Breast epithelium (tissue), 4 donors: Measurements from ENCODE around the gene PUM1. TPM values are rescaled to one million over a fixed set of nuclear protein-coding genes. Genes with fewer than 3 reads are reported as not detected.

Source experiments
- DNase-seq, 2 donors: peaks; one replicate each; pipeline ENCODE4 v3.0.0-alpha.2; 2019; ENCODE audit warnings: low spot score in 2 of 2
- H3K27ac ChIP-seq, 2 donors: fragments of 200-600 bp; sonication (generic) in 1 of 2; one replicate each; pipeline ENCODE4 v1.5.1; 2016 to 2019; ENCODE audit warnings: mild to moderate bottlenecking in 1 of 2
- H3K27me3 ChIP-seq, 2 donors: fragments of 200-600 bp; sonication (generic) in 1 of 2; one replicate each; pipeline versions ENCODE4 v1.5.1 to v1.6.0; 2017 to 2019; ENCODE audit warnings: control low read depth in 1 of 2, mild to moderate bottlenecking in 1 of 2
- H3K36me3 ChIP-seq: fragments of 200-600 bp; one replicate; pipeline ENCODE4 v1.5.1; 2019
- H3K4me1 ChIP-seq, 2 donors: fragments of 200-600 bp; sonication (generic); one replicate each; pipeline ENCODE4 v1.5.1; 2016 to 2019; ENCODE audit warnings: control low read depth in 1 of 2
- H3K4me3 ChIP-seq, 3 donors: fragments of 200-600 bp; sonication (generic); 1 replicate in 2 of 3; 2 replicates in 1 of 3; pipeline ENCODE4 v1.5.1; 2016 to 2019; ENCODE audit warnings: mild to moderate bottlenecking in 3 of 3, moderate library complexity in 2 of 3
- H3K9me3 ChIP-seq, 2 donors: fragments of 200-600 bp; sonication (generic) in 1 of 2; one replicate each; pipeline ENCODE4 v1.5.1; 2016 to 2019; ENCODE audit warnings: control low read depth in 1 of 2
- CTCF ChIP-seq, 3 donors: fragments of 450-650 bp; IDR thresholded peaks; one replicate each; pipeline ENCODE4 v1.5.1; 2016 to 2017; ENCODE audit warnings: antibody characterized with exemption in 3 of 3, mild to moderate bottlenecking in 3 of 3, moderate library complexity in 3 of 3
- POLR2A ChIP-seq: fragments of 450-650 bp; IDR thresholded peaks from one replicate; pipeline ENCODE4 v1.6.1; 2016; ENCODE audit warnings: antibody characterized with exemption, mild to moderate bottlenecking, moderate library complexity
- POLR2AphosphoS5 ChIP-seq, 3 donors: sonication (generic); formaldehyde crosslinking; IDR thresholded peaks; one replicate each; pipeline ENCODE4 v1.6.1; 2017; ENCODE audit warnings: antibody characterized with exemption in 3 of 3
- intact Hi-C: fragments of 100-400 bp; cut with DNase I; formaldehyde crosslinking; loops from one replicate; pipeline ENCODE4 v1.15.1; 2023; ENCODE audit warnings: low total_unique reads
- total RNA-seq, 3 donors: library from RNA; depleted of rRNA; stranded (reverse); fragments of >200 nt; gene quantifications; one replicate each; pipeline ENCODE4 v1.1.0, GENCODE V29; 2016

The PUM1 gene
- total RNA-seq, 3 donors from 2014 or later: 93.8 to 149 (median 116) TPM

DNA sequence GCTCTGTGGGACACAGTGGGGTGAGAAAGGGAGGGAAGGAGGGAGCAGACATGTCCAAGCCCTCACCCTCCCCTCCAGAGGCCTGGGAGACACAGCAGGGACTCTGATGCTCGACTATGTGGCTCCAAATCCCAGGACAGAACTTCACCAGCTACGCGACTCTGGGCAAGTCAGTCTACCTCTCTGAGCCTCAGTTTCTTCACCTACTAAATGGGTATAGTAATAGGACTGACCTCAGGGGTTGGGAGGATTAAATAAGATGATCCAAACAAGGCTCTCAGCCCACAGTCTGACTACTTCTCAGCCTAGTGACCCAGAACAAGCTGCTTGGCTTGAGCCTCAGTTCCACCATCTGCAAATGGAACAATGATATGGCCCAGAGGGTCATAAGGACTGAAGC lies 176.5 kb downstream of the PUM1 start:
- no peaks in the 10 kb centered on the region for H3K27me3 ChIP-seq
- H3K4me1 ChIP-seq: peaks cover 22 to 29% of the 10 kb centered on the region in 2 donors
- H3K36me3 ChIP-seq: no peaks in the 10 kb centered on the region
- TF ChIP-seq CTCF (IDR thresholded peaks at IDR 0.05): no peak
- no peak for TF ChIP-seq POLR2A
- TF ChIP-seq POLR2AphosphoS5 (IDR thresholded peaks at IDR 0.05): no peak
- H3K9me3 ChIP-seq: no peaks in the 10 kb centered on the region
- intact Hi-C loops: no loop called here
- no peak overlapping the region for H3K4me3 ChIP-seq
- DNase-seq: no peak
- H3K27ac ChIP-seq: peak overlapping the region; percentile 93 to 97

GRCh38 chr1:30888391-30888790 lies 177.1 kb downstream of the PUM1 start:
- Histone ChIP-seq H3K4me1 (peaks cover 22 to 29% of the 10 kb centered on the region in 2 donors), H3K27me3 (no peaks in the 10 kb centered on the region), H3K4me3 (no peak overlapping the region), H3K36me3 (no peaks in the 10 kb centered on the region), H3K27ac (peak overlapping the region; percentile 93 to 97), H3K9me3 (no peaks in the 10 kb centered on the region)
- intact Hi-C loops: no loop called here
- TF ChIP-seq POLR2AphosphoS5 (IDR thresholded peaks at IDR 0.05): peak in 2 of 3 donors; percentile 24 to 52
- TF ChIP-seq POLR2A: no peak
- no peak for TF ChIP-seq CTCF (IDR thresholded peaks at IDR 0.05)
- peak; percentile 76 to 82 for DNase-seq

GRCh38 chr1:30887485-30888315 lies 177.8 kb downstream of the PUM1 start:
- intact Hi-C loops: no loop called here
- no peaks in the 10 kb centered on the region for H3K27me3 ChIP-seq
- DNase-seq: peak in 1 of 2 donors; percentile 70
- H3K36me3 ChIP-seq: no peaks in the 10 kb centered on the region
- no peak overlapping the region for H3K4me3 ChIP-seq
- TF ChIP-seq CTCF (IDR thresholded peaks at IDR 0.05) (no peak), POLR2AphosphoS5 (IDR thresholded peaks at IDR 0.05) (no peak), POLR2A (no peak)
- no peaks in the 10 kb centered on the region for H3K9me3 ChIP-seq
- H3K27ac ChIP-seq: peak overlapping the region; percentile 93 to 97
- H3K4me1 ChIP-seq: peaks cover 22 to 29% of the 10 kb centered on the region in 2 donors

DNA sequence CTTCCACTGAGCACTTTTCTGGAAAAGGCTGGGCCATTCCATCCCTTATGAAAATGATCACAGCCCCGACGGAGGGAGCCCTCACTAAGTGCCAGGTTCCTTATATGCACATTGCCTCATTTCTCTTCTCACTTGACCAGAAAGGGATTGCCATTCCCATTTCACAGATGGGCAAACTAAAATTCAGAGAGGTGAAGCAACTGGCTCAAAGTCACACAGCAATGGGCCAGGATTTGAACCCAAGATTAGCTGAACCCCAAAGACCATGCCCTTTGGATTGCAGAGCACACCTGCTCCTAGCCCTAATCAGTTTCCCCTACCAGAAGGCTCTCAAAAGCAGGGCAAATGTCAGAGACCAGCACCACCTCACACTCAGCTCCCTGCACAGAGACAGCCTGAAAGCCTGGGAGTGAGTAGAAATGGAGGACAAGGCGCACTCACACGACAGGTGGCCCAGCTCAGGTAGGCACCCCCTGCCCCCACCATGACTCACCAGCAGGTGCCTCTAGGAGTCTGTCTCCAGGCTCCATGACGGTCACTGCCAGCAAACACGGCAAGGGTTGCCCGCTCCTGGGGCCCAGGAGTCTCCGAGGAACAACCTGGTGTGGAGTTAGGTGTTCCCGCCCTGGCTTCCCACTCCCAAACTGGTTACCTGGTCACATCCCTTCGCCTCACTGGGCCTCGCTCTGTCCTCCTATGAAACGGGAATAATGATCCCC lies 178.6 kb downstream of the PUM1 start:
- Histone ChIP-seq H3K9me3 (no peaks in the 10 kb centered on the region), H3K4me1 (peaks cover 22 to 29% of the 10 kb centered on the region in 2 donors), H3K36me3 (no peaks in the 10 kb centered on the region), H3K27ac (peak overlapping the region; percentile 93 to 97), H3K4me3 (no peak overlapping the region), H3K27me3 (no peaks in the 10 kb centered on the region)
- peak in 1 of 2 donors; percentile 49 for DNase-seq
- intact Hi-C loops: no loop called here
- no peak for TF ChIP-seq POLR2A
- no peak for TF ChIP-seq POLR2AphosphoS5 (IDR thresholded peaks at IDR 0.05)
- TF ChIP-seq CTCF (IDR thresholded peaks at IDR 0.05): no peak
